RWPE2 (cell line): ENCODE measurements around the gene ZBTB7B.
A peak's percentile ranks its signal among the peaks of the same experiment; 100 is the strongest.

Experiments
- ATAC-seq: fragments of 200-7000 bp; cut with Tn5 transposase; 3 replicates; pipeline ENCODE4 v1.9.1; 2021; ENCODE audit warnings: low read depth
- DNase-seq: peaks from one replicate; pipeline ENCODE4 v3.0.0-alpha.2; 2020; ENCODE audit warnings: low spot score
- H3K27ac ChIP-seq: fragments of 450-650 bp; 2 replicates; pipeline ENCODE4 v1.5.1; 2017; ENCODE audit warnings: mild to moderate bottlenecking; ENCODE audit not compliant: poor library complexity, severe bottlenecking
- H3K27me3 ChIP-seq: fragments of 250-450 bp; sonication (Bioruptor Pico); 2 replicates; pipeline ENCODE4 v1.5.1; 2021; ENCODE audit warnings: mild to moderate bottlenecking, moderate library complexity; ENCODE audit not compliant: insufficient read depth, poor library complexity, severe bottlenecking
- H3K36me3 ChIP-seq: fragments of 250-450 bp; sonication (Bioruptor Pico); 2 replicates; pipeline ENCODE4 v1.5.1; 2020; ENCODE audit warnings: low read depth, mild to moderate bottlenecking, moderate library complexity
- H3K4me1 ChIP-seq: fragments of 250-450 bp; sonication (Bioruptor Pico); 2 replicates; pipeline ENCODE4 v1.5.1; 2021; ENCODE audit warnings: mild to moderate bottlenecking, moderate library complexity; ENCODE audit not compliant: insufficient read depth, poor library complexity, severe bottlenecking
- H3K4me3 ChIP-seq: fragments of 250-450 bp; sonication (Bioruptor Pico); 2 replicates; pipeline ENCODE4 v1.5.1; 2021; ENCODE audit warnings: mild to moderate bottlenecking, moderate library complexity; ENCODE audit not compliant: severe bottlenecking
- H3K9me3 ChIP-seq: fragments of 250-450 bp; sonication (Bioruptor Pico); 2 replicates; pipeline ENCODE4 v1.5.1; 2021; ENCODE audit warnings: mild to moderate bottlenecking, moderate library complexity; ENCODE audit not compliant: severe bottlenecking
- TF ChIP-seq, protein P1 (sequence below): fragments of 450-650 bp; IDR thresholded peaks from one replicate; pipeline ENCODE4 v1.5.1; 2017; ENCODE audit warnings: mild to moderate bottlenecking, moderate library complexity; ENCODE audit not compliant: poor library complexity, severe bottlenecking

The ZBTB7B gene

DNA sequence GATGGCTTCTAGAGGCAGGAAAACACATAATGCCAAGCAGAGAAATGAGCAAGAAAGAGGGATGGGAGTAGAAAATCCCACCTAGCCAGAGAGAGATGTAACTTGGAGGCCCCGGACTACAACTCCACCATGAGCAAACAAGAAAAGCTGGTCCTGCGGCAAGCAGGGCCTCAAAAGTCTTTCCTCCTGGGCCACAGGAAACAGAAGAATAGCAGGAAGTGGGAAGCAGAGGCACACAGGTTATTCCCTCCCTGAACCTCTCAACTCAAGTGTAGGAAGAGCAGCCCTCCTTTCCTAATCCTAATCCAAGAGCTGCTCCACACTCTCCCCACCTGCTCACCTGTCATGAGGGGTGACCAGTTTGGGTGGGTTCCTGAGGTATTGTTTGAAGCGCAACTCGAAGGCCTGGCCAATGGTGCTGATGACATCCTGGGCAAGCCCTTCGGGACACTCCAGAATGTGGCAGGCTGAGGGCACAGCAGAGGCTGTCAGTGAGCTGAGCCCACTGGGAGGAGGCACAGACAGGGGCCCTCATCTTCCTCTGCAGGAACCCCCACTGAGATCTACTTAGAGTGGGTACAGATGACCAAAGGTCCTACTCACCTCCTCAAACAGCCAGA, 35.2 kb upstream of the ZBTB7B start:
- Histone ChIP-seq H3K27ac (peak overlapping the region; percentile 99), H3K36me3 (peaks cover 70% of the 10 kb centered on the region), H3K9me3 (no peaks in the 10 kb centered on the region), H3K27me3 (no peaks in the 10 kb centered on the region), H3K4me1 (peaks cover 32% of the 10 kb centered on the region), H3K4me3 (no peak overlapping the region)
- TF ChIP-seq, protein P1, sequence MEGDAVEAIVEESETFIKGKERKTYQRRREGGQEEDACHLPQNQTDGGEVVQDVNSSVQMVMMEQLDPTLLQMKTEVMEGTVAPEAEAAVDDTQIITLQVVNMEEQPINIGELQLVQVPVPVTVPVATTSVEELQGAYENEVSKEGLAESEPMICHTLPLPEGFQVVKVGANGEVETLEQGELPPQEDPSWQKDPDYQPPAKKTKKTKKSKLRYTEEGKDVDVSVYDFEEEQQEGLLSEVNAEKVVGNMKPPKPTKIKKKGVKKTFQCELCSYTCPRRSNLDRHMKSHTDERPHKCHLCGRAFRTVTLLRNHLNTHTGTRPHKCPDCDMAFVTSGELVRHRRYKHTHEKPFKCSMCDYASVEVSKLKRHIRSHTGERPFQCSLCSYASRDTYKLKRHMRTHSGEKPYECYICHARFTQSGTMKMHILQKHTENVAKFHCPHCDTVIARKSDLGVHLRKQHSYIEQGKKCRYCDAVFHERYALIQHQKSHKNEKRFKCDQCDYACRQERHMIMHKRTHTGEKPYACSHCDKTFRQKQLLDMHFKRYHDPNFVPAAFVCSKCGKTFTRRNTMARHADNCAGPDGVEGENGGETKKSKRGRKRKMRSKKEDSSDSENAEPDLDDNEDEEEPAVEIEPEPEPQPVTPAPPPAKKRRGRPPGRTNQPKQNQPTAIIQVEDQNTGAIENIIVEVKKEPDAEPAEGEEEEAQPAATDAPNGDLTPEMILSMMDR, result no peak
- no peak for ATAC-seq
- no peak for DNase-seq

DNA sequence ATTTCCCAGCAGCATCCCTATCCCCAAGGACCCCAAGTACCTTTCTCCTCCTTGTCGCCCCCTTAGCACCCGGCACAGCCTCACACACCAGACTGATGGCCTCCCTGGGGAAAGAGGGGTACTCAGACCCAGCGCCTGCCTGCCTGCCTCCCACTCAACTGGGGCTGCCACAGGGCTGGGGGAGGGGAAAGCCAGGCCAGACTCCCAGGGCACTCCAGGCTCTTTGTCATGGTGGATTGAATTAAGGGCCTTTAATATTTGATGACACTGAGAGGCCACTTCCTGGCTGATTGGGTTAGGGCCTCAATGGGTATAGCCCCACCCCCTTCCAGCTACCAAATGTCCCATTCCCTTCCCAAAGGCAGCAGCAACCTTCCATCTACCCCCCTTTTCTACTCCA, 33.9 kb upstream of the ZBTB7B start:
- peaks cover 57% of the 10 kb centered on the region for H3K36me3 ChIP-seq
- H3K4me3 ChIP-seq, result peak overlapping the region; percentile 57
- H3K27ac ChIP-seq, result peak overlapping the region; percentile 99
- DNase-seq (no peak), ATAC-seq (no peak)
- H3K9me3 ChIP-seq, result no peaks in the 10 kb centered on the region
- TF ChIP-seq, protein P1, result no peak
- H3K4me1 ChIP-seq, result peaks cover 33% of the 10 kb centered on the region
- H3K27me3 ChIP-seq, result no peaks in the 10 kb centered on the region

DNA sequence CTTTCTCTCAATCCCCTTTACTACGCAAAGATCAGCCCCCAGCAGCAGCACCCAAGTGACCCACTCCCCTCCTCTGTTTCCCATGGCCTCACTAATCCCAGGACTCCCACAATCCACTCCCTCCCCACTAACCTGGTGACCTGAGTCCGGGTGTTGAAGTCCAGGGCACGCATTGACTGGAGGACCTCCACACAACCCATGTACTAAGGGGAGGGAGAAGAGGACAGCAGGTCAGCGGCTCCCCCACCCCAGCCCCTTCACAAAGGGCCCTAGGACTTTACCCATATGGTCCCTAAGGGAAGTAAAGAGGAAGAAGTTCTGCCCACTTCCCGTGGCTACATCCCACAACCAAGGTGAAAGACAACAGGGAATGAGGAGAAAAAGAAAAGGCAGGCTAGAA, 33.4 kb upstream of the ZBTB7B start:
- peak overlapping the region; percentile 57 for H3K4me3 ChIP-seq
- peak overlapping the region; percentile 99 for H3K27ac ChIP-seq
- TF ChIP-seq, protein P1, result no peak
- H3K9me3 ChIP-seq, result no peaks in the 10 kb centered on the region
- peaks cover 52% of the 10 kb centered on the region for H3K36me3 ChIP-seq
- ATAC-seq (no peak), DNase-seq (no peak)
- H3K4me1 ChIP-seq, result peaks cover 33% of the 10 kb centered on the region
- H3K27me3 ChIP-seq, result no peaks in the 10 kb centered on the region

DNA sequence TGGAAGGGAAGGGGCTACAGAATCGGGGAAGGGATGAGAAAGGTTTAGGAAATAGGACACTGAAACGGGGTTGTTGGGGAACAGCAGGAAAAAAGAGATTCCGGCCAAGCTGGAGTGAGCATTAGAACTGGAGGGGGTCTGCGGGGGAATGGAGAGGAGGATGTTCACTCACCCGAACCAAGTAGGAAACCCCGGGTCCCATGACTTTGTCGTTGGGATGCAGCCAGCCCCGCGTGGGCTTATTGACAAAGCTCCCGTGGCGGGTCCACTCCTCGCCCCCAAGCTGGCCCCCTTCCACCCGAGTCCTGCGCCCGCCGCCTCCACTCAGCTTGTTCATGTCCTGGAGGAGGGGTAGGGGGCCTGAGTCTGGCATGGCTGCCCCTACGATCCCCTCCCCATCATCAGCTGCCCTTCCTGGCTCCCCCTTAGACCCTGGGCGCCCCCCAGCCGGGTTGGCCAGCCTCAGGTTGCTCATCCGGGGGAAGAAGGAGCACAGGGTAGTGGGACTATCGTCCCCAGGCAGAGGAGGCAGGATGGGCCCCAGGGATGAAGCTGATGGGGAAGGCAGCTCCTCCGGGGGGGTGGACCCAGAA, 32.6 kb upstream of the ZBTB7B start:
- TF ChIP-seq, protein P1, result no peak
- Histone ChIP-seq H3K27me3 (no peaks in the 10 kb centered on the region), H3K27ac (peak overlapping the region; percentile 99), H3K9me3 (no peaks in the 10 kb centered on the region), H3K4me3 (peak overlapping the region; percentile 57), H3K36me3 (peaks cover 45% of the 10 kb centered on the region), H3K4me1 (peaks cover 33% of the 10 kb centered on the region)
- DNase-seq, result no peak
- no peak for ATAC-seq
